Stimulated activated CD4-positive, alpha-beta T cell treated with anti-CD3 and anti-CD28 coated beads, TNF-alpha, amount 100 ng/mL, for 1 hour (primary cell): ENCODE results near the gene SETX.

ENCODE experiments used
- DNase-seq, 3 donors: peaks; one replicate each; pipeline ENCODE4 v3.0.0-alpha.2; 2020; ENCODE audit warnings: low read depth in 3 of 3, low spot score in 1 of 3

Gene SETX

GRCh38 chr9:132241840-132242620, 112.8 kb downstream of the SETX start:
- peak in 2 of 3 donors; percentile 20 to 24 for DNase-seq

- no peak for DNase-seq
Observed at GRCh38 chr9:132241483-132241839, 113.3 kb downstream of the SETX start.

GRCh38 chr9:132240841-132241482, 113.8 kb downstream of the SETX start:
- peak; percentile 98 to 100 (median 100) for DNase-seq

- DNase-seq, result no peak
Observed at GRCh38 chr9:132239999-132240840, 114.6 kb downstream of the SETX start.

- no peak for DNase-seq
Observed at GRCh38 chr9:132239518-132239917, 115.3 kb downstream of the SETX start.

GRCh38 chr9:132238992-132239391, 115.8 kb downstream of the SETX start:
- DNase-seq, result no peak

GRCh38 chr9:132238026-132238972, 116.5 kb downstream of the SETX start:
- no peak for DNase-seq

- DNase-seq, result no peak
Observed at GRCh38 chr9:132237481-132237880, 117.3 kb downstream of the SETX start.

- no peak for DNase-seq
Observed at GRCh38 chr9:132236662-132237311, 118.0 kb downstream of the SETX start.

- peak; percentile 49 to 75 (median 60) for DNase-seq
Observed at GRCh38 chr9:132235894-132236661, 118.7 kb downstream of the SETX start.

GRCh38 chr9:132235125-132235524, 119.7 kb downstream of the SETX start:
- no peak for DNase-seq

- no peak for DNase-seq
Observed at GRCh38 chr9:132234535-132234934, 120.3 kb downstream of the SETX start.

- no peak for DNase-seq
Observed at GRCh38 chr9:132233138-132233537, 121.6 kb downstream of the SETX start.

GRCh38 chr9:132232522-132232921, 122.3 kb downstream of the SETX start:
- DNase-seq, result no peak

GRCh38 chr9:132231019-132231701, 123.6 kb downstream of the SETX start:
- no peak for DNase-seq

- DNase-seq, result no peak
Observed at GRCh38 chr9:132230605-132231004, 124.2 kb downstream of the SETX start.

- DNase-seq, result no peak
Observed at GRCh38 chr9:132228062-132228461, 126.7 kb downstream of the SETX start.

GRCh38 chr9:132226571-132227430, 128.0 kb downstream of the SETX start:
- no peak for DNase-seq
